ENCODE measurements around the gene ZNF184.
"Not testable (repeated sequence)": the region's sequence is repeated elsewhere in the genome, so short reads cannot be mapped to it uniquely, and the experiment has no call there.

ZNF184 gene

GRCh38 chr6:27478706-27479318 lies 5.9 kb upstream of the ZNF184 start:
- DNase-seq = peak; percentile 63

- no peak for DNase-seq
Observed at GRCh38 chr6:27478141-27478705, 5.3 kb upstream of the ZNF184 start.

GRCh38 chr6:27477318-27478013 lies 4.6 kb upstream of the ZNF184 start:
- DNase-seq = no peak

DNA sequence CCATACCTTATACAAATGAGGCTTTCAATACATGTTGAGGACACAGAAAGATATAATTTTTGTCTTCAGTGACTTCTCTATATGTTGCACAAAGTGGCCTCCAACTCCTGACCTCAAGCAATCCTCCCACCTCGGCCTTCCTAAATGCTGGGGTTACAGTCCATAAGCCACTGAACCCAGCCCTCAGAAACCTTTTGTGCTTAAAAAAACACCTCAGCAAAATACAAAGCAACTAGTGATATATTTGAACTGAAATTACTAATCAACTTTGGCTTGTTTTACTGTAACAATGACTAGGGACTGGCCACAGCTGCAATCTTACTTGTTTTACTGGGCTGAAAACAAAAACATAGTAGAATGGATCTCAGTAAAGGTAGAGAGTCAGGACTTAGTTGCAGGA lies 3.2 kb upstream of the ZNF184 start:
- no peak for DNase-seq

- no peak for DNase-seq
Observed at GRCh38 chr6:27474672-27475071, 1.8 kb upstream of the ZNF184 start.

GRCh38 chr6:27474172-27474465 lies 1.2 kb upstream of the ZNF184 start:
- DNase-seq = no peak

GRCh38 chr6:27472182-27472616 lies 706 bp downstream of the ZNF184 start:
- DNase-seq = peak; percentile 61

GRCh38 chr6:27471365-27472115 lies 1.4 kb downstream of the ZNF184 start:
- no peak for DNase-seq

- DNase-seq = no peak
Observed at GRCh38 chr6:27470023-27470422, 2.9 kb downstream of the ZNF184 start.

DNA sequence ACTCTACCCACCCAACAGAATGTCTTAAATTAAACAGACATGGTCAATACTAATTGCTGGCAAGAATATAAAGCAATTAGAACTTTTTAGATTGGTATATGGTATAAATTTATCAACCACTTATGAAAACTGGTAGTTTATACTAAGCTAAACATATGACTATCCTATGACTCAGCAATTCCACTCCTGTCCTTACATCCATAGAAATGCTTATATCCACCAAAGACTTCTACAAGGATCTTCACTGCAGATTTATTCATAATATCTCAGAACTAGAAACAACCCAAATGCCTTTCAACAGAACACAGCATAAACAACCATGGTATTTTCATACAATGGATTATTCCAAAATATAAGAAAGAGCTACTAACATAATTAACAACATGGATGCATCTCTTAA lies 4.6 kb downstream of the ZNF184 start:
- DNase-seq = no peak

DNA sequence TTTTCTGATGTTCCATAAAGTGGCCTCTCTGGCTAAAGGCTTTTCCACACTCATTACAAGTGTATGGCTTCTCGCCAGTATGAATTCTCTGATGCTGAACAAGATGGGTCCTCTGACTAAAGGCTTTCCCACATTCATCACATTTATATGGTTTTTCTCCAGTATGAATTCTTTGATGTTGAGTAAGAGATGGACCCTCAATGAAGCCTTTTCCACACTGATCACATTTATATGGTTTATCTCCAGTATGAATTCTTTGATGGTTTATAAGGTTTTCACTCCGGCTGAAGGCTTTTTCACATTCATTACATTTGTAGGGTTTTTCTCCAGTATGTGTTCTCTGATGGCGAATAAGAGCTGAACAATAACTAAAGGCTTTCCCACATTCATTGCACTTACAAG lies 20.4 kb downstream of the ZNF184 start:
- no peak for DNase-seq

- no peak for DNase-seq
Observed at GRCh38 chr6:27451660-27452390, 21.1 kb downstream of the ZNF184 start.

DNA sequence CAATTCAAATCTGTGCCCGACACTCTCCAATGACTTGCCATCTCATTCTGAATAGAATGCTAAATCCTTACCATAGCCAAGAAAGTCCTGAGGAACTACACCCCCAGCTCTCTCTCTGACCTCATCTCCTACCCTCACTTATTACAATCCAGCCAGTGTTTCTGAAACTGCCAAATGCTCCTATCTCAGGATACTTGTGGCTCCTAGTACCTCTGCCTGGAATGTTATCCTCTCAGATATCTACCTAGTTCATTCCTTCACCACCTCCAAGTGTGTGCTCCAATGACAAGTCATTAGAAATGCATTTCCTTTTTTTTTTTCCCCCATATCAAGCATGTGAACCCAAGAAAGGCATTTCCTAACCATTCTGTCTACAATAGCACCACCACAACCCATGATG lies 24.4 kb downstream of the ZNF184 start:
- no peak for DNase-seq

GRCh38 chr6:27442932-27443331 lies 30.0 kb downstream of the ZNF184 start:
- DNase-seq = no peak

- DNase-seq = no peak
Observed at GRCh38 chr6:27441001-27441400, 31.9 kb downstream of the ZNF184 start.

DNA sequence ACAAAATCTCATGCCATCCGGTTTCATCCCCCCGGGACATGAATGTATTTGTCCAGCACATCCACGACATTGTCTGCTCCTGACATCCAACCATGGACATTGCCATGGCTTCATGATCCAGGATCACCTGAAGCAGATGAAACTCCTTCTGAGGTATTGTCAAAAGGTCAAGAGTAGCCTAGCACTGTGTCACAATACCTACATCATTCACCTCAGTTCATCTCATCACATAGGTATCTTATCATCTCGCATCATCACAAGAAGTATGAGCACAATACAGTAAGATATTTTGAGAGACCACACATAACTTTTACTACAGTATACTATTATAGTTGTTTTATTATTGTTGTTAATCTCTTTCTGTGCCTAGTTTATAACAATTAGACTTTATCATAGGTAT lies 33.5 kb downstream of the ZNF184 start:
- DNase-seq = no peak

DNA sequence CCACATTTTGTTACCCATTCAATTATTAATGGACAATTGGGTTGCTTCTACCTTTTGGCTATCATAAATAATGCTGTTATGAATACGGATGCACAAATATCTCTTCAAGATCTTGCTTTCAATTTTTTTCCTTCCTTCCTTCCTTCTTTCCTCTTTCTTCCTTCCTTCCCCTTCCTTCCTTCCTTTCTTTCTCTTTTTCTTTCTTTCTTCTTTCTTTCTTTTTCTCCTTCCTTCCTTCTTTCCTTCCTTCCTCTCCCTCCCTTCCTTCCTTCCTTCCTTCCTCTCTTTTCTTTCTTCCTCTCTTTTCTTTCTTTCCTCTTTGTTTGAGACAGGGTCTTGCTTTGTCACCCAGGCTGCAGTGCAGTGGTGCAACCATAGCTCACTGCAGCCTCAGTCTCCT lies 39.2 kb downstream of the ZNF184 start:
- DNase-seq = no peak

DNA sequence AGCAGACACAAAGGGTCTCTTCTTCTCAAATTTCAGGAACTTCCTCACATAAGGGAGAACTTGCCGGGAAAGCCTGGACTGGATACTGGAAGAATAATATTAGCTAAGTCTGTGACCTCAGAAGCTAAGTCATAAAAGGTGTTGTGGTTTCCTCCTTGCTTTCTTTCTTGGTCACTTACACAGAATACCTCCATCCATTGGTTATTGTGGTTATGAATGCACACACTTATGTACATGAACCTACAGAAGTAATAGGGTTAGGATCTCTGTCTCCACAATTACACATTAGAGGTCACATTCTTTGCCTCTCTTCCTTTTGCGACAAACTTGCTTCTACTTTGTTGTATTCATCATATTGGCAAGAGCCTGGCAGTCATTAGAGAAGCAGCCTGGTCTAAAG lies 43.9 kb downstream of the ZNF184 start:
- no peak for DNase-seq

- DNase-seq = no peak
Observed at GRCh38 chr6:27428502-27428901, 44.4 kb downstream of the ZNF184 start.

DNA sequence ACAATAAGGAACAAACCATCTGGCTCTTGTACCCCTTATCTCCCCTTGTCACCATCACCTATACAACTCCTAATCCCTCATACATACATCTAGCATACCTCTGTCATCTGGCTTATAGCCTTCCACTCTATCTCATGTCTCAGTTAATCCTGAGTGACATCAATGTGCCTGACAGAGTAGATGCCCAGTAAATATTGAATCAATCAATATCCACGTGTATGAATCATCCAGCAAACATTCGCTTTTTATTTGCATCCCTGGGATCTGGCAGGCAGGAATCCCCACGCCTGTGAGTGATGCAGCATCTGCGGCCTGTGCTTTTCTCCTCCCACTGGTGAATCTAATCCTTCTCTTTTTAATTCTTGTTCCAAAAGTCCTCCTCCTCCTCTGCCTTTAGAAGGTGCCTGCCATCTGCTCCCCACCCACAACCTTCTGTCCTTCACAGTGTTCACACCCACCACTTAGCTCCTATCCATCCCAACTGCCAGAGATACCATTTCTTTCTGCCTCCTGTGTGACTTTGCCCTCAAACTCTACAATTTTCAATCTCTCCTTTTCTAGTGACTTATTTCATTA lies 46.8 kb downstream of the ZNF184 start:
- no peak for DNase-seq

DNA sequence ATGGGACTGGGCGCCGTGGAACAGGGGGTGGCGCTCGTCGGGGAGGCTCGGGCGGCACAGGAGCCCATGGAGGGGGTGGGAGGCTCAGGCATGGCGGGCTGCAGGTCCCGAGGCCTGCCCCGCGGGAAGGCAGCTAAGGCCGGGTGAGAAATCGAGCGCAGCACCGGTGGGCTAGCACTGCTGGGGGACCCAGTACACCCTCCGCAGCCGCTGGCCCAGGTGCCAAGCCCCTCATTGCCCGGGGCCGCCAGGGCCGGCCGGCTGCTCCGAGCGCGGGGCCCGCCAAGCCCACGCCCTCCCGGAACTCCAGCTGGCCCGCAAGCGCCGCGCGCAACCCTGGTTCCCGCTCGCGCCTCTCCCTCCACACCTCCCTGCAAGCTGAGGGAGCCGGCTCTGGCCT lies 48.1 kb downstream of the ZNF184 start:
- DNase-seq = not testable (repeated sequence)

DNA sequence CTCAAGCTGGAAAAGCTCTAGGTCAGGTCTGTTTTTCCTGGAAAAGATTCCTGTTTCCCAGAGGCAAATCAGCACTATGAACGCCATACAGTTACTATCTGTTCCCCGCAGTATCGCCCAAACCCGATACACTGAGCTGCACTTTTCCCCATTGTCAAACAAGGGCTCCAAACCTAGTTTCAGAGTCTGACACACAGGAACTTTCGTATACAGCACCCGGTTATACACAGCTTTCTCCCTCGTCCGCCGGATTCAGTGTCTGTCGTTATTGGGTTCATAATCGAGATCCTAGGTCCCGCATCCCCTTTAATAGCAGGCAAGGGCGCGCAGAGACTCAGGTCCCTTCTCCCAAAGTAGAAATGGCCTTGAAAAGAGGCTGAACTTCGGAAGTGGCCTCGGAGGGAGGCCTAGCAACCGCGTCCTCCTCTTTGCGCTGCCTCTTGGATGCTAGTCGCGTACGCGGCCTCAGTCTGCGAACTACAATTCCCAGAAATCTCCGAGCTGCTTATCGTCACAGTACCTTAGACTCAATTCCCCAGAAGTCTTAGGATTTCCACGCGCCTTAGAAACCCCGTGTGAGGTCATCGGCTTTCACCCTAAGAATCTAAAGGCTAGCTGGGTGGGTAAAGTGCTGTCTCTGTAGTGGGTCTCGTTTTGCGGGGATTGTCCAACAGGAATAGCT lies 50.1 kb downstream of the ZNF184 start:
- no peak for DNase-seq
